Endothelial cell of umbilical vein (primary cell): Measurements from ENCODE around the gene KCP. TPM values are rescaled to one million over a fixed set of nuclear protein-coding genes. Genes with fewer than 3 reads are reported as not detected.

Experiments used
- BruUV-seq: library from RNA; stranded (reverse); fragments of 400-500 nt; replicated peaks from 2 replicates; lab custom pipeline; 2021; lab: Mats Ljungman, UMichigan
- CTCF ChIA-PET: fragments of 300-600, 350-600 bp; sonication (Branson Sonifier 250); formaldehyde crosslinking; loops from one replicate; lab custom pipeline; 2021; ENCODE audit warnings: antibody characterized with exemption, inconsistent platforms; lab: Charles Lee
- POLR2A ChIA-PET: fragments of 300-600, 350-600 bp; sonication (Branson Sonifier 250); formaldehyde crosslinking; loops from one replicate; lab custom pipeline; 2021; ENCODE audit warnings: antibody characterized with exemption, inconsistent platforms; lab: Charles Lee
- DNase-seq: peaks from one replicate; pipeline ENCODE4 v3.0.0-alpha.2; 2011; ENCODE audit warnings: low read depth, low spot score
- FAIRE-seq: peaks from 2 replicates; lab custom pipeline; 2011; peaks lifted over from hg19 to GRCh38; lab: Jason Lieb, UNC
- H2AFZ ChIP-seq: 2 replicates; pipeline ENCODE4 v1.6.0; 2012; ENCODE audit warnings: low read depth, low read length, control low read depth, inconsistent platforms
- H3K27ac ChIP-seq: 2 replicates; pipeline ENCODE4 v1.5.1; 2011; ENCODE audit warnings: low read depth, mild to moderate bottlenecking, control low read depth, low read length, moderate library complexity; ENCODE audit not compliant: insufficient read depth
- H3K27me3 ChIP-seq, 2 experiments: 2 replicates each; pipeline versions ENCODE4 v1.6.0 to v1.6.1; 2011; ENCODE audit warnings: low read length in 2 of 2, mixed read lengths in 1 of 2; ENCODE audit not compliant: control insufficient read depth in 2 of 2, insufficient read depth in 2 of 2
- H3K36me3 ChIP-seq, 2 experiments: 2 replicates in 1 of 2; 3 replicates in 1 of 2; pipeline ENCODE4 v1.5.1; 2011; ENCODE audit warnings: low read length in 2 of 2, mild to moderate bottlenecking in 1 of 2, moderate library complexity in 1 of 2; ENCODE audit not compliant: control insufficient read depth in 2 of 2, insufficient read depth in 2 of 2; ENCODE audit errors: extremely low read depth in 1 of 2
- H3K4me1 ChIP-seq: 3 replicates; pipeline ENCODE4 v1.5.1; 2011; ENCODE audit warnings: mild to moderate bottlenecking, low read length; ENCODE audit not compliant: control insufficient read depth, insufficient read depth; ENCODE audit errors: extremely low read depth
- H3K4me2 ChIP-seq: 2 replicates; pipeline ENCODE4 v1.6.1; 2011; ENCODE audit warnings: low read length, control low read depth, mixed read lengths; ENCODE audit not compliant: insufficient read depth
- H3K4me3 ChIP-seq, 3 experiments: fragments of 200-600 bp in 1 of 3; sonication (generic), shearing (Covaris generic) in 1 of 3; replicated peaks in 1 of 3; 2 replicates each; pipeline ENCODE4 v1.5.1; 2011 to 2016; ENCODE audit warnings: control low read depth in 3 of 3, low read length in 3 of 3, mild to moderate bottlenecking in 2 of 3, inconsistent platforms in 1 of 3, low read depth in 1 of 3, moderate library complexity in 1 of 3; ENCODE audit not compliant: insufficient read depth in 1 of 3
- H3K79me2 ChIP-seq: 2 replicates; pipeline ENCODE4 v1.6.0; 2012; ENCODE audit warnings: low read length, inconsistent platforms; ENCODE audit not compliant: control insufficient read depth, insufficient read depth
- H3K9ac ChIP-seq: replicated peaks from 2 replicates; pipeline ENCODE3; 2011; ENCODE audit warnings: low read length, control low read depth; ENCODE audit not compliant: insufficient read depth; ENCODE audit errors: extremely low read depth
- H3K9me1 ChIP-seq: replicated peaks from 3 replicates; pipeline ENCODE4 v1.6.0; 2011; ENCODE audit warnings: mild to moderate bottlenecking, low read length; ENCODE audit not compliant: control insufficient read depth, insufficient read depth; ENCODE audit errors: extremely low read depth
- H3K9me3 ChIP-seq: replicated peaks from 2 replicates; pipeline ENCODE4 v1.5.1; 2012; ENCODE audit warnings: low read length, inconsistent platforms; ENCODE audit not compliant: control insufficient read depth, insufficient read depth
- H4K20me1 ChIP-seq: replicated peaks from 2 replicates; pipeline ENCODE3; 2011; ENCODE audit warnings: mild to moderate bottlenecking, low read length; ENCODE audit not compliant: control insufficient read depth, insufficient read depth; ENCODE audit errors: extremely low read depth
- EZH2 ChIP-seq: IDR thresholded peaks from 2 replicates; pipeline ENCODE4 v1.6.1; 2012; ENCODE audit warnings: borderline replicate concordance, low read depth, mild to moderate bottlenecking, moderate library complexity, low read length, inconsistent platforms; ENCODE audit not compliant: severe bottlenecking
- FOS ChIP-seq: IDR thresholded peaks from 2 replicates; pipeline ENCODE4 v1.6.1; 2011; ENCODE audit warnings: mild to moderate bottlenecking, low read length, moderate library complexity, borderline replicate concordance; ENCODE audit not compliant: insufficient read depth
- GATA2 ChIP-seq: IDR thresholded peaks from 2 replicates; pipeline ENCODE4 v1.7.0; 2011; ENCODE audit warnings: low read depth, mild to moderate bottlenecking, moderate library complexity, mixed read lengths, low read length; ENCODE audit not compliant: insufficient read length, insufficient read depth
- JUN ChIP-seq: IDR thresholded peaks from 2 replicates; pipeline ENCODE4 v1.6.1; 2011; ENCODE audit warnings: borderline replicate concordance, low read depth; ENCODE audit not compliant: insufficient read length, insufficient read depth
- MYC ChIP-seq: IDR thresholded peaks from one replicate; pipeline ENCODE4 v1.6.1; 2011; ENCODE audit warnings: mild to moderate bottlenecking, low read depth, low read length
- POLR2A ChIP-seq: IDR thresholded peaks from 2 replicates; pipeline ENCODE4 v1.6.1; 2012; ENCODE audit warnings: low read depth, mild to moderate bottlenecking, control low read depth, low read length
- POLR2AphosphoS5 ChIP-seq: IDR thresholded peaks from 2 replicates; pipeline ENCODE4 v1.6.1; 2012; ENCODE audit warnings: low read depth, mild to moderate bottlenecking, control low read depth, low read length, moderate library complexity; ENCODE audit not compliant: insufficient read depth
- dilution Hi-C: fragments of 300-500 bp; cut with MboI; formaldehyde crosslinking; loops from one replicate; pipeline ENCODE4 v1.15.0; 2019; ENCODE audit warnings: low sequenced_read_pairs; ENCODE audit not compliant: extremely low pct_ligation_motif_present
- intact Hi-C: fragments of 100-400 bp; cut with micrococcal nuclease; formaldehyde crosslinking; loops from one replicate; pipeline ENCODE4 v1.10.0; 2022
- polyA plus RNA-seq, 4 experiments: library from polyadenylated mRNA; depleted of rRNA in 3 of 4; stranded (reverse) in 3 of 4; unstranded in 1 of 4; fragments of >200 nt; gene quantifications; 2 replicates each; pipeline versions ENCODE4 v1.2.1 to v1.2.3, GENCODE V29; 2011 to 2012; ENCODE audit warnings: missing spikeins in 1 of 4
- total RNA-seq: library from RNA; stranded (reverse); gene quantifications from 2 replicates; pipeline ENCODE4 v1.2.3, GENCODE V29; 2021
- TF ChIP-seq, protein P1 (sequence below): IDR thresholded peaks from 2 replicates; pipeline ENCODE4 v1.6.1; 2011; ENCODE audit not compliant: insufficient read depth, insufficient read length
- TF ChIP-seq, protein P2 (sequence below), 2 donors: IDR thresholded peaks; 1 replicate in 1 of 2; 2 replicates in 1 of 2; pipeline ENCODE4 v1.5.1; 2011; ENCODE audit warnings: low read length in 2 of 2, mild to moderate bottlenecking in 2 of 2, moderate library complexity in 2 of 2, control low read depth in 1 of 2, inconsistent platforms in 1 of 2, low read depth in 1 of 2; ENCODE audit not compliant: insufficient read depth in 1 of 2; ENCODE audit errors: extremely low read depth in 1 of 2

Gene KCP
- total and polyA plus RNA-seq, 2 donors (not counting 3 experiments of a cell fraction or from before 2014, with no cell fraction given): not detected

DNA sequence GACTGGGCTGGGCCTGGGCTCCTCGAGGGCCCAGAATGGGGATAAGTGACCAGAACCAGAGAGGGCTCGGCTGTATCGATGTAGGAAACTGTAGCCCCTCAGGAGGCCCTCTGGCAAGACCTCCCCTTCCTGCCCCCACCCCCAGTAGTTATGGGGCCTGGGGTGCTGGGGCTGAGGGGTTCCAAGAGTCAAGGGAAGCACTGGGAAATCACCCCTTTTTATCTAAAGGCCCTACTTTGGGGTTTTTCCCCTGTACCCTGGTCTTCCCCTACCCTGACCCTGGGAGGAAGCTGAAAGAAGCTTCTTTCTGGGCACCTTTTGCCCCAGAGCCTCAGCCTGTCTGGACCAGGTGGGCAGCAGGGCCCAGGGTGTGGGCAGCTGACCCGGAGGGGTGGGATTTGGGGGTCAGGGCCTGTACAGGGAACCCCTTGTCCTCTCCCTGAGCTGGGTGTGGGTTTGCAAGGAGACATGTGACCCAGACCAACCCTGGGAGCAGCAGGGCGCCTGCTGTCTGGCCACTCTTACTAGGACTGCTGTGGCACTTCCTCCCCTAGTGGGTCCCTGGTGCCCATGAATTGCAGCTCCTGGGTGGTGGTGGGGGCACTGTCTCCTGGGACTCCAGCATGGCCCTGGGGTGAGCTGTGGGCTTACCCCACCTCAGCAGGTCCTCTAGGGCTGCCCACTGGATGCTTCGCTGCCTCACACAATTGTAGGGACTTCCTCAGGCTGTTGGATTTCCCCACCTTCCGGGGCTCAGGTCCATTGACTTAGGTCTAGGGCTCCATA lies 28.8 kb upstream of the KCP start:
- TF ChIP-seq POLR2A (no peak), EZH2 (no peak), GATA2 (no peak), FOS (no peak), POLR2AphosphoS5 (no peak), JUN (no peak), MYC (no peak)
- TF ChIP-seq, protein P1, sequence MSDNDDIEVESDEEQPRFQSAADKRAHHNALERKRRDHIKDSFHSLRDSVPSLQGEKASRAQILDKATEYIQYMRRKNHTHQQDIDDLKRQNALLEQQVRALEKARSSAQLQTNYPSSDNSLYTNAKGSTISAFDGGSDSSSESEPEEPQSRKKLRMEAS: no peak
- TF ChIP-seq, protein P2, sequence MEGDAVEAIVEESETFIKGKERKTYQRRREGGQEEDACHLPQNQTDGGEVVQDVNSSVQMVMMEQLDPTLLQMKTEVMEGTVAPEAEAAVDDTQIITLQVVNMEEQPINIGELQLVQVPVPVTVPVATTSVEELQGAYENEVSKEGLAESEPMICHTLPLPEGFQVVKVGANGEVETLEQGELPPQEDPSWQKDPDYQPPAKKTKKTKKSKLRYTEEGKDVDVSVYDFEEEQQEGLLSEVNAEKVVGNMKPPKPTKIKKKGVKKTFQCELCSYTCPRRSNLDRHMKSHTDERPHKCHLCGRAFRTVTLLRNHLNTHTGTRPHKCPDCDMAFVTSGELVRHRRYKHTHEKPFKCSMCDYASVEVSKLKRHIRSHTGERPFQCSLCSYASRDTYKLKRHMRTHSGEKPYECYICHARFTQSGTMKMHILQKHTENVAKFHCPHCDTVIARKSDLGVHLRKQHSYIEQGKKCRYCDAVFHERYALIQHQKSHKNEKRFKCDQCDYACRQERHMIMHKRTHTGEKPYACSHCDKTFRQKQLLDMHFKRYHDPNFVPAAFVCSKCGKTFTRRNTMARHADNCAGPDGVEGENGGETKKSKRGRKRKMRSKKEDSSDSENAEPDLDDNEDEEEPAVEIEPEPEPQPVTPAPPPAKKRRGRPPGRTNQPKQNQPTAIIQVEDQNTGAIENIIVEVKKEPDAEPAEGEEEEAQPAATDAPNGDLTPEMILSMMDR (IDR thresholded peaks at IDR 0.05; ENCODE audit: extremely low read depth in 1 of 2, insufficient read depth in 1 of 2, low read depth in 1 of 2, low read length in 2 of 2): no peak
- POLR2A ChIA-PET: no interaction called here
- H3K9ac ChIP-seq: no peak overlapping the region
- no peaks in the 10 kb centered on the region for H3K36me3 ChIP-seq
- CTCF ChIA-PET: interaction anchor here (1.5 kb wide), 1 partner anchor 152 kb away, joined by 5 read pairs; no protein-coding TSS in a partner anchor
- H4K20me1 ChIP-seq: no peaks in the 10 kb centered on the region
- H3K4me2 ChIP-seq: no peak overlapping the region
- H3K4me3 ChIP-seq: no peak overlapping the region
- dilution Hi-C loops (no loop called here), intact Hi-C loops (no loop called here)
- no peaks in the 10 kb centered on the region for H3K79me2 ChIP-seq
- H2AFZ ChIP-seq: no peak overlapping the region
- no peak overlapping the region for H3K27ac ChIP-seq
- H3K9me1 ChIP-seq: no peaks in the 10 kb centered on the region
- FAIRE-seq: no peak
- no peaks in the 10 kb centered on the region for H3K9me3 ChIP-seq
- H3K27me3 ChIP-seq: peaks cover 23% of the 10 kb centered on the region in 2 experiments
- peaks cover 7% of the 10 kb centered on the region for H3K4me1 ChIP-seq
- DNase-seq: no peak
- BruUV-seq: no TSS peak
